Fibroblast of pulmonary artery (primary cell): ENCODE measurements around the gene SAMSN1.

ENCODE experiments used
- DNase-seq: peaks from one replicate; pipeline ENCODE4 v3.0.0-alpha.2; 2010; ENCODE audit warnings: low read depth
- H3K4me3 ChIP-seq: replicated peaks from 2 replicates; pipeline ENCODE4 v1.5.1; 2011; ENCODE audit warnings: low read depth, mild to moderate bottlenecking, control low read depth, low read length, moderate library complexity
- TF ChIP-seq, protein P1 (sequence below): IDR thresholded peaks from 2 replicates; pipeline ENCODE4 v1.5.1; 2011; ENCODE audit warnings: mild to moderate bottlenecking, control low read depth, low read length, inconsistent platforms; ENCODE audit errors: missing control alignments

SAMSN1 gene

DNA sequence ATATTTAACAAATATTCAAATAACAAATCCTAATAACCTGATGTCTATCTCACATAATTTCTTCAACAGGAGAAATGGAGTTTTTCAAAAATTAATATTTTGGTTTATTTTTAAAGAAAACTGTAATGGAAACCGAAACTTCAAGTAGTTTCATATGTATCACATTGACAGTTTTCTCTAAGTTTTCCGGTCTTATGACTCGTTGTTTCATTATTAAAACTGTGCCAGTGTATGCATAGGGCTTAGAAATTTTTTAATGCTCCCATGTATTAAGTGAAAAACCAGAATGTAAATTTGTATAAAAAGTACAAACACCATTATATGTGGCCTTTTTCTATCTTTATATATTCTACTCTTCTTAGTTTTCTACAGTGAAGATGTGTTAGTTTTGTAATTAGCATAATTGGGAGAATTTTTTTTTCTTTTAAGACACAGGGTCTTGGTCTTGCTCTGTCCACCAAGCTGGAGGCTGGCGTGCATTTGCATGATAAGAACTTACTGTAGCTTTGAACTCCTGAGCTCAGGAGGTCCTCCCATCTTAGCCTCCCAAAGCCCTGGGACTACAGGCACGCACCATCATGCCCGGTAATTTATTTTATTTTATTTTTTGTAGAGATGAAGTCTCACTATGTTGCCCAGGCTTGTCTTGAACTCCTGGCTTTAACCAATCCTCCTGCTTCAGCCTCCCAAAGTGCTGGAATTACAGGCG, 43.9 kb upstream of the SAMSN1 start:
- no peak for DNase-seq
- no peak overlapping the region for H3K4me3 ChIP-seq
- TF ChIP-seq, protein P1, sequence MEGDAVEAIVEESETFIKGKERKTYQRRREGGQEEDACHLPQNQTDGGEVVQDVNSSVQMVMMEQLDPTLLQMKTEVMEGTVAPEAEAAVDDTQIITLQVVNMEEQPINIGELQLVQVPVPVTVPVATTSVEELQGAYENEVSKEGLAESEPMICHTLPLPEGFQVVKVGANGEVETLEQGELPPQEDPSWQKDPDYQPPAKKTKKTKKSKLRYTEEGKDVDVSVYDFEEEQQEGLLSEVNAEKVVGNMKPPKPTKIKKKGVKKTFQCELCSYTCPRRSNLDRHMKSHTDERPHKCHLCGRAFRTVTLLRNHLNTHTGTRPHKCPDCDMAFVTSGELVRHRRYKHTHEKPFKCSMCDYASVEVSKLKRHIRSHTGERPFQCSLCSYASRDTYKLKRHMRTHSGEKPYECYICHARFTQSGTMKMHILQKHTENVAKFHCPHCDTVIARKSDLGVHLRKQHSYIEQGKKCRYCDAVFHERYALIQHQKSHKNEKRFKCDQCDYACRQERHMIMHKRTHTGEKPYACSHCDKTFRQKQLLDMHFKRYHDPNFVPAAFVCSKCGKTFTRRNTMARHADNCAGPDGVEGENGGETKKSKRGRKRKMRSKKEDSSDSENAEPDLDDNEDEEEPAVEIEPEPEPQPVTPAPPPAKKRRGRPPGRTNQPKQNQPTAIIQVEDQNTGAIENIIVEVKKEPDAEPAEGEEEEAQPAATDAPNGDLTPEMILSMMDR: no peak

DNA sequence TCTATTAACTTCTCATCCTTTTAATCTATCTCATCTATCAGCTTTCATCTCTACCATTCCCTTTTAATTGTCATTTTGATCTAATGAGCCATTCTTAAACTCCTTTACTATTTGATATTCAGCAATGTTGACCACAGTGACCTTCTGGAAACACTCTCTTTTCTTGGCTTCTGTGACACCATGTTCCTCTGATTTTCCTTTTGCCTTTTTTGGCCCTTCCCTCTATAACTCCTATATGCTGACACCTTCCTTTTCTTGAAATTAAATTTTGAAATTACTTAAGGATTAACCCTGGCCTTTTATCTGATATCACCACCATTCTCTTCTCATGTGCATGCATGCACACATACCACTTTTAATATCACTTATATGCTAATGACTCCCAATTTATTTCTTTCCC, 41.2 kb upstream of the SAMSN1 start:
- TF ChIP-seq, protein P1: no peak
- no peak for DNase-seq
- no peak overlapping the region for H3K4me3 ChIP-seq

DNA sequence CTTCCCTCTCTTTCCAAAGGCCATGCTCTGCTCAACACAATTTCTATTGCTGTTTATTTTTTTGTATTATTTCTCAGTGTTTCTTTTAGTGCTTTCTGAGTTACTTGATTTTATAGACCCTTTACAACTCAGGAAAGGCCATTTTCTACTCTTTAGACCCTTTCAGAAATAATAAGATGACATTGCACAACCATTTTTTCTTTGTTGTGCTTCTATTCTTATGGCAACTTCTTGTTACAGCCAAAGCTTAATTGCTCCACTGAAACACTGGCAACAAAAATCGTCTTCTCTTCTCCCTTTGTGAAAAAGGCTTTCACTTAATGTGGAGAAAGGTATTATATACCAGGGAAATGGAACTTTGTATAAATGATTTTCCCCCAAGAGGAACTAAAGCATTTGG, 39.0 kb upstream of the SAMSN1 start:
- TF ChIP-seq, protein P1: no peak
- no peak for DNase-seq
- no peak overlapping the region for H3K4me3 ChIP-seq

DNA sequence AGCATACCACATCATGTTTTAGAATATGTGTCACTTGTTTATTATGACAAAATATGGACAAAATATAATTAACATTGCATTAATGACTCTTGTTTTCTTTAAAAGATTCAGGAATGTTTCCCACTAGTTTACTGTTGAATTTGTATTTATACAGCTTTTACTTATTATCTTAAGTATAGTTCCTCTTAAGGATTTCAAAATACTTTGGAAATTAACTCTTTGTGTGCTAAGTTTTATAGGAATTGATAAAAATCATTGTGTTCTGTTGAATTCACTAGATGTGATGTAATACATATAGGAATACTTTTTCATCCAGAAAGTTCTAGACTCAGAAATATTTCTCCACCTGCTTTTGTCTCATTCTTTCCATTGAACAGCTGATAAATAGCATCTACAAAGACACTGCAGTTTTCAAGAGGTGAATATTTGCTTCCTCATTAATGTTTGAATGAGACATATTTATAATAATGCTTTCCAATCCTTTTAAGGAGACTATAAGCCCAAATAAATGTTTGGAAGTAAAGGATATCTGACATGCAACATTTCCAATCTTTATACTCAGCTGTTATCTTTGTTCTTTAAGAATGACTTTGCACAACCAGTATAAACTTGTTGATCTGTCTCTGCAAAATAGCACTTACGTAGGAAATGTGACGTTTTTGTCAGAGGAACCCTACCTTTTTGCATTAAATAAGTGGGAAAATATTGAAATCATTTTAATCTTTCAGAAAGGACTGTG, 38.4 kb upstream of the SAMSN1 start:
- no peak for DNase-seq
- TF ChIP-seq, protein P1: no peak
- no peak overlapping the region for H3K4me3 ChIP-seq

DNA sequence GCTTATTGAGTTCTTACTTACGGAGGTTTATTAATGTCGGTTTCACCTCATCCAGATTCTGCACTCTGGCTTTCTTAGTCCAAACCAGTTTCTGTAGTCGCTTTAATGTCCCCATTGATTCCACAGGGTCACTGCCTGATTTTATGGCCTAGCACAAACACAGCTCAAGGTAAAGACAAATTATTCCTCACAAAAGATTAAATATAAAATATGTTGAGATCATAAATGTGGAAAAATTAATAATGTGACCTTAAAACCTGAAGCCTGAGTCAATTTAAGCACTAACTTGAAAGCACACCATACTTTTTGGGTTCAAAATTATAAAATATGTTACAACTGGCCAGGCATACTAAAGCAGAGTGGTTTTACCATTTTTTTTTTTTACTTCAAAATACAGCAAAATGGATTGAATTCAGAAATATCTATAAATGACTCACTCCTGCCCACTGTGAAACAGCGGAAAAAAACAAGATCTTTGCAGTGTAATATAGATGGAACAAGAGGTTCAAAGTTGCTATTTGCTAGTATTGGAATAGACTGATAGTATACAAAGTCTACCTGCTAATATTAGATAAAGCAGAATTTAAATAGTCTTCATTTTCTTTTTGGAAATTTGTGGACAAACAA, 37.6 kb upstream of the SAMSN1 start:
- TF ChIP-seq, protein P1: no peak
- DNase-seq: no peak
- H3K4me3 ChIP-seq: no peak overlapping the region

DNA sequence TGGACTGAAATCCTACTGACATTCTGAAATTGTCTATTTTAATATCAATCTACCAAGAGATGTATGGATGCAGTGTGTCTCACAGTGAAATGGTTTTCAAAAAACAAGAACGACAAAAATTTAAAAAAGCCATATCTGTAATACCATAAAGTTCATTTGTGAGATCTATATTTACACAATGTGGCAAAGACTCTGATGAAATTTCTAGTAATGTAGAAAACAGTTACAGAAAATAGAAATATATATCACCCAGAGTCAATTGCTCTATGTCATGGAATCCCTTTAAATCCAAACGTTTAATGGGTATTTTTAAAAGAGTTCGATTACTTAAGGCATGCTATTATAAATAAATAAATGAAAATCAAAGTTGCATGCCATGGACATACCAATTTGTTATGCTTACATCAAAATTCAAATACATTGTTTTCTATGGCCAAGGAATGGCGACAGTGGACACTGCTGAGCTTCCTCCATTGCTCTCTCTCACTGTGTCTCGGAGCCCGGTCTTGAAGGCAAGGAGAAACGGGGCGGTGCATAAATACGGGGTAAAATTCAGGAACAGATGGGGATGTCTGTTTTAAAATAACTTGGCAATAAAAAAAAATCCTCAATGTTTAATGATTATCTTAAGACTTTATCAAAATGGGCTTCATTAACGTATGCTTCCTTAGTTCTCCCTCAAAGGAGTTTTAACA, 37.0 kb upstream of the SAMSN1 start:
- TF ChIP-seq, protein P1: no peak
- DNase-seq: no peak

More for the DNA sequence above, 37.0 kb upstream of the SAMSN1 start:
- H3K4me3 ChIP-seq: no peak overlapping the region
